Gastrocnemius medialis (tissue), 4 donors: ENCODE measurements around the gene RPP14.

Experiments used
- POLR2A ChIP-seq, 2 donors: fragments of 450-650 bp; IDR thresholded peaks; one replicate each; pipeline ENCODE4 v1.6.1; 2017; ENCODE audit warnings: antibody characterized with exemption in 2 of 2, mild to moderate bottlenecking in 2 of 2, moderate library complexity in 2 of 2
- TF ChIP-seq, protein P1 (sequence below), 5 experiments: fragments of 450-650 bp in 3 of 5; fragments of 200-600 bp in 2 of 5; sonication (generic) in 2 of 5; IDR thresholded peaks in 4 of 5; conservative IDR thresholded peaks in 1 of 5; 1 replicate in 4 of 5; 2 replicates in 1 of 5; pipeline ENCODE4 v1.5.1; 2016 to 2019; ENCODE audit warnings: antibody characterized with exemption in 5 of 5, mild to moderate bottlenecking in 3 of 5, moderate library complexity in 3 of 5

DNA sequence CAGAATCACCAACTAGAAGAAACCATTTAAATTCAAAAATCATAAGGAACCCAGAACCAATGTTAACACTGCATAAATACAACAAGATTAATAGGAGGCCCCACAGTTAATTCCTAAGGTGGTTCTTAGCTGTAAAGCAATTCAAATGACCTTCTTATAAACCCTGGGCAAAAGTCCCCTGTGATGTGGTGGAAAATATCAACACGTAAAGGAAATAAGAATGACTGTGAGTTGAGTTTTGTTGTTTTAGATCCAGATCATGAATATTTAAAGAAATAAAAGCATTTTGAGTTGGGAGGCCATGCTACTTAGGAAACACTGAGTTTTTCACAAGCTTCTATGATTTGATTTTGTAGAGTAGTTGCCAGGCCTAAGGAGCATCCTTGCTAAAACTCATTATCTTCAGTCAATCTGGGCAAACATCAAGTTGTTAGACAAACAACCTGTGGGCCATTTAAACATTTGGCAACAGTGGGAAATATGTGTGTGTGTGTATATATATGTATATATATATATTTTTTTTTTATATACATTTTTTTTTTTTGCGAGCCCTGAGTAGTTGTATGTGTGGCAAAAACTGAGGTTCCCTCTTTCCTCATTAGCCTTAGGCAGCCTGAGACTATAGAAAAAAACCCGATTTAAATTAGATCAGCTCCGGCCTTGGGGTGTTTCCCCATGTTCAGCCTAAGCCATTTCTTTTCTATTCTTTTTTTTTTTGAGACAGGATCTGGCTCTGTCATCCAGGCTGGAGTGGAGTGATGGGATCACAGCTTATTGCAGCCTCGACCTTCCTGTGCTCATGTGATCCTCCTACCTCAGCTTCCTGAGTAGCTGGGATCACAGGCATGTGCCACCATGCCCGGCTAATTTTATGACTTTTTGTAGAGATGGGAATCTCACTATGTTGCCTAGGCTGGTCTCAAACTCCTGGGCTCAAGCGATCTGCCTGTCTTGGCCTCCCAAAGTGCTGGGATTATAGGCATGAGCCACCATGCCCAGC is 18.6 kb downstream of the RPP14 start:
- TF ChIP-seq POLR2A (IDR thresholded peaks at IDR 0.05): no peak
- TF ChIP-seq, protein P1, sequence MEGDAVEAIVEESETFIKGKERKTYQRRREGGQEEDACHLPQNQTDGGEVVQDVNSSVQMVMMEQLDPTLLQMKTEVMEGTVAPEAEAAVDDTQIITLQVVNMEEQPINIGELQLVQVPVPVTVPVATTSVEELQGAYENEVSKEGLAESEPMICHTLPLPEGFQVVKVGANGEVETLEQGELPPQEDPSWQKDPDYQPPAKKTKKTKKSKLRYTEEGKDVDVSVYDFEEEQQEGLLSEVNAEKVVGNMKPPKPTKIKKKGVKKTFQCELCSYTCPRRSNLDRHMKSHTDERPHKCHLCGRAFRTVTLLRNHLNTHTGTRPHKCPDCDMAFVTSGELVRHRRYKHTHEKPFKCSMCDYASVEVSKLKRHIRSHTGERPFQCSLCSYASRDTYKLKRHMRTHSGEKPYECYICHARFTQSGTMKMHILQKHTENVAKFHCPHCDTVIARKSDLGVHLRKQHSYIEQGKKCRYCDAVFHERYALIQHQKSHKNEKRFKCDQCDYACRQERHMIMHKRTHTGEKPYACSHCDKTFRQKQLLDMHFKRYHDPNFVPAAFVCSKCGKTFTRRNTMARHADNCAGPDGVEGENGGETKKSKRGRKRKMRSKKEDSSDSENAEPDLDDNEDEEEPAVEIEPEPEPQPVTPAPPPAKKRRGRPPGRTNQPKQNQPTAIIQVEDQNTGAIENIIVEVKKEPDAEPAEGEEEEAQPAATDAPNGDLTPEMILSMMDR (IDR thresholded peaks at IDR 0.05 in 4 of 5, conservative IDR thresholded peaks at IDR 0.05 in 1 of 5): no peak
